ENCODE measurements around the gene CCT2.
"Not testable (repeated sequence)": the region's sequence is repeated elsewhere in the genome, so short reads cannot be mapped to it uniquely, and the experiment has no call there.

The CCT2 gene

GRCh38 chr12:69589082-69589481 is 3.8 kb downstream of the CCT2 start:
- no peak for DNase-seq

GRCh38 chr12:69595689-69596088 is 10.4 kb downstream of the CCT2 start:
- DNase-seq = no peak

DNA sequence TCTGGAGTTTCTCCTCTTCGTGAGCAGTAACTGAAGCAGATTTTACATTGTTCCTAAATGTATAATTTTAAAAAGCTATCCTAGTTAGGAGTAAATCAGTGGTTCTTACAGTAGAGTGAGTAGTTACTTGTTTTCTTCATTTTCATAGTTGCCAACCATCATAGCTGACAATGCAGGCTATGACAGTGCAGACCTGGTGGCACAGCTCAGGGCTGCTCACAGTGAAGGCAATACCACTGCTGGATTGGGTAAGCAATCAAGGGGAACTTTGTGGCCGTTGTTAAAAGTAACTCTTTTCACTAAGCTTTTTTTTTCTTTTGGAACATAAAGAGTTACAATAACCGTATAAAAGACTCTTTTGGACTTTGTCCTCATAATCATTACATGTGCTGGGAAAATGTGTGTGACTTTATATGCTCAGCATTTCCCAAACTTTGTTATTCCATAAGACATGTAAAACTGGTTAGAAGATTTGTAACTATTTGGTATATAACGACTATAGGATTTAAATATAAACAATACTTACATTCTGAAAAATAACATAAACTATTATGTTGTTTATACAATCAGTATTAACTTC is 13.0 kb downstream of the CCT2 start:
- DNase-seq = no peak

DNA sequence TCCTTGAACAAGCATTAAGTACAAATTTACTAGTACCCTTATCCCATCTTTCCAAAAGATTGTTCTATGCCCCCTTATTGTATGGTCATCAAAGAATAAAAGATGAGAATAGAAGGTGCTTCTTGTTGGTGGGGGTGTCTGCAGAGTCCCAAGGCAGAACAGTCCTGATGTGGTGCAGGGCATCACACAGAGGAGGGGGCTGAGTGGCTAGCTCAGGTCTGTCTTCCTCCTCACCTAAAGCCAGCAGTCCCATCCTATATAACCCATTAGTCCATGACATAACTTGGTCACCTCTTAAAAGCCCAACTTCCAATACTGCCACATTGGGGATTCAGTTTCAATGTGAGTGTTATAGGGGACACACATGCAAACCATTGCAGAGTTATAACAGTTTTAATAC is 15.5 kb downstream of the CCT2 start:
- no peak for DNase-seq

DNA sequence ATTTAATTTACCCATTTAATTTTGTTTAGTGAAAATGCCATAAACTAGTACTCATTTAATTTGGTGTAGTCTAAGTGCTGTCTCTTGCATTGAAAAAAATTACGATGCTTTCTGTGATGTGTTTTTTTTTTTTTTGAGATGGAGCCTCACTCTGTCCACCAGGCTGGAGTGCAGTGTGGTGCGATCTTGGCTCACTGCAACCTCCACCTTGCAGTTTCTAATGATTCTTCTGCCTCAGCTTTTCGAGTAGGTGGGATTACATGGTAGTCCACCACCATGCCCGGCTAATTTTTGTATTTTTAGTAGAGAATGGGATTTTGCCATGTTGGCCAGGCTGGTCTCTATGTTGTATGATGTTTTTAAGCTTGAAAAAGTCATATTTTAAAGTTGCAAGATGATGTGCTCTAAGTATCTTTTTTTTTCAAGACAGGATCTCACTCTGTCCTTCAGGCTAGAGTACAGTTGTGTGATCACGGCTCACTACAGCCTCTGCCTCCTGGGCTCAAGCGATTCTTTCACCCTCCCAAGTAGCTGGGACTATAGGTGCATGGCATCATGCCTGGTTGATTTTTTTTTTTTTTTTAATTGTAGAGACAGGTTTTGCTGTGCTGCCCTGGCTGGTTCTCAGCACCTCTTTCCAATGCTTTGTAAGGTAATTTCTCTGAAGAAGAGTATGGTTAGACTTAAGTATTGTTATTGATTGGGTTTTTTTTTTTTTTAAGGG is 16.9 kb downstream of the CCT2 start:
- DNase-seq = no peak

- DNase-seq = no peak
Measured at GRCh38 chr12:69602954-69603353, 17.7 kb downstream of the CCT2 start.

DNA sequence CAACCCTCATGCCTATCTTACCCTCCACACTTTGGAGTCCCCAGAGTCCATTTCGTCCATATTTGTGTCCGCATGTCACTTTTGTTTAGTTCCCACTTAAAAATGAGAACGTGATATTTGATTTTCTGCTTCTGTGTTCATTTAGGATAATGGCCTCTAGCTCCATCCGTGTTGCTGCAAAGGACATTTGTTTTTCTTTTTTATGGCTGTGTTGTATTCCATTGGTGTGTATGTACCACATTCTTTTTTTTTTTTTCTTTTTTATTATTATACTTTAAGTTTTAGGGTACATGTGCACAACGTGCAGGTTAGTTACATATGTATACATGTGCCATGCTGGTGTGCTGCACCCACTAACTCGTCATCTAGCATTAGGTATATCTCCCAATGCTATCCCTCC is 18.3 kb downstream of the CCT2 start:
- not testable (repeated sequence) for DNase-seq

DNA sequence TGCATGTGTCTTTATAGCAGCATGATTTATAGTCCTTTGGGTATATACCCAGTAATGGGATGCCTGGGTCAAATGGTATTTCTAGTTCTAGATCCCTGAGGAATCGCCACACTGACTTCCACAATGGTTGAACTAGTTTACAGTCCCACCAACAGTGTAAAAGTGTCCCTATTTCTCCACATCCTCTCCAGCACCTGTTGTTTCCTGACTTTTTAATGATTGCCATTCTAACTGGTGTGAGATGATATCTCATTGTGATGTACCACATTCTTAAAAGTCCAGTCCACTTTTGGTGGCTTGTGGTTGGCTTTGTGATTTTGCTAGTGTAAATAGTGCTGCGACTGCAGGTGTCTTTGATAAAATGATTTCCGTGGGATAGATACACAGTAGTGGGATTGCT is 19.0 kb downstream of the CCT2 start:
- not testable (repeated sequence) for DNase-seq

DNA sequence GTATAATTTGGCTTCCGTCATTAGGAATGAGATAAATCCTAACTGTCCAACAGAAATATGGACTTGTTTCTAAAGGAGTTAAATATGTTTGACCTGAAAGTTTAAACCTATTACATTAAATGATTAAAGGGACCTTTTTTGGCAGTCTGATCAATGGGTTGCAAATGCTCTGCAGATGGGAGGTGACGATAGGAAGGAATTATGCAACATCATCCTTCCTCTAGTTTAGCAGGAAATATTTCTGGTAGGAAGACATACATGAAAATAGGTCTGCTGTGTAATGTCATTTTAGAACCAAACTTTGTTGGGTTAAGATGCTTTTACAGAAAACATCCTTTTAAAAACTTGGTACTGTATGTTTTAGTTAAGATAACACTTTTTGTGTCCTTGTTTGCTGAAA is 22.9 kb downstream of the CCT2 start:
- DNase-seq = no peak

DNA sequence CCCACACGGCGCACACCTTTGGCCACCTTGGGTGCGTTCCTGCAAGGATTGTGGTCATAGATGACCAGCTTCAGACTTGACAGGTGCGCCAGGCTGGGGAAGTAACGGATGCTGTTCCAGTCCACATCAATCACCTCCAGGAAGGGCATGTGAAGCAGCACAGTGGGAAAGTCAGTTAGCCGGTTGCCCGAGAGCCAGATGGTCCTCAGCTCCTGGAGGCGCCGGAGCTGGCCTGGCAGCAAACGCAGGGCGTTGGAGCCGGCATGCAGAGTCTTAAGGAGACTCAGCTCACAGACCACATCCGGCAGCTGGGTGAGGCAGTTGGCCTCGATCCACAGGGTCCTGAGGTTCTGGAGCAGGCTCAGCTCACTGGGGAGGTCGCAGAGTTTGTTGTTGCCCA is 24.9 kb downstream of the CCT2 start:
- DNase-seq = no peak

DNA sequence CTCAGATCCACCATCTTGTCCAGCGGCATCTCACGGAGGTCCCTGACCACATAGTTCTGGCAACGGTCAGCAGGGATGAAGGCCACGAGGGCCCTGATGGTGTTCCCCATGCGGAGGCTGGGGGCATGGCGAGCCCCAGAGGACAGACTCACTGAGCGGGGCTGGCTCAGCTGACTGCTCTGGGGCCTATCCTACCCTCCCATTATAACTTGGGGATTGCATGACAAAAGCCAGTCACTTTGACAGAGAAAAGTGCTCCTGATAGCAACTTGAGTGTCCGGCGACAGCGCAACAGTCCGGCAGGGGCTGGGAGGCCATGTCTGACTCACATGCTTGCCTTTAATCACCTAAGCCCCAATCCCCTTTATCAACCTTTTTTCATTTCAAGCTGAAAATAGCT is 25.5 kb downstream of the CCT2 start, which contains the start of gene LRRC10:
TSS of gene LRRC10 (minus strand) at position 179 of the 400 bp plus-strand sequence. CDS start at position 110, 69 bp downstream.
- no peak for DNase-seq

DNA sequence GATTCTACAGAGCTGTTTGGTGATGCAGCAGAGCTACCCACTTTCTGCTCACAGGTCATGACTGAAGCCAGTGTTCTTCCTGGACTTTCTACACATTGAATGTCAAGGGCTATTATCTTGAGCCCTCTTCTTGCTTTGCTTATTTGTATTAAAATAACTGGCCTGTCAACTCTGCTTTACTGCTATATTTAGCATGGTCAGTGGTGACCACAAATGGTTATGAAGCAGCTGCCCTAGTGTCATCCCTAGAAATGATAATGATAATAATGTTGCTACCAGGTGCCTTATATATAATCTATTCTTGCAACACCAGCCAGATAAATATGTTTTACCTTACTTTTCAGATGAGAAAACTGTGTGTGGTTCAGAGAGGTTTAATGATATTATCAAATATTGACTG is 28.1 kb downstream of the CCT2 start:
- DNase-seq = no peak

DNA sequence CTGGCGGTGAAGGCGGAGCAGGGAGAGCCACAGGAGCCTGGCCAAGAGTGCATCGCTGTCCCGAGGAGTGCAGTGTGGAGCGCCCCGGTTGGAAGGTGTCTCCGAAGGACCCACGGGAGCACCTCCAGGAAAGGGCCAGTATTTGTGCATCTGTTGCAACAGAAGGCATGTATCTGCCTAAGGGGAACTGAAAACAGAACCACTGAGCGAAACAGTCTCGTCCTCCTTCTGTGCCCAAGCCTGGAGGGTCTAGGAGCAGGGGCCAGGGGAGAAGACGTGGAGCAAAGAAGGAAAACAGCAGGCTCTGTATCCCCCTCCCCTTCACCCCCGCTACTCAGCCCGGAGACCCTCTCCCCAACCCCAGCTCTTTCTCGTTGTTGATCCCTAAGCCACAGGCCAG is 30.8 kb downstream of the CCT2 start:
- no peak for DNase-seq

GRCh38 chr12:69619050-69619449 is 33.8 kb downstream of the CCT2 start:
- no peak for DNase-seq

DNA sequence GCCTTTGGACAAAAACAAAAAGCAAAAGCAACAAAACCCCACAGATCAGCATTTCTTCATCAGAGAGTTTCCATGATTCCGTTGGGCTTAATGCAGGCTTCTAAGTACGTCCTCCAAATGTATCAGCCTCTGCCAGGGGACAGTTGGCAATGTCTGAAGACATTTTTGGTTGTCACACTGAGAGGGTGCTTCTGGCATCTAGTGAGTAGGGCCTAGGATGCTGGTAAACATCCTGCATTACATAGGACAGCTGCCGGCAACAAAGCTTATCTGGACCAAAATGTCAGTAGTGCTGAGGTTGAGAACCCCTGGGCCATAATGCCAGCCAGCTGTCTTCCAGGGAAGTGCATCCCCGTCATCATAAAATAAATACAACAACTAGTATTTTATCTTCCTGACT is 34.8 kb downstream of the CCT2 start:
- DNase-seq = no peak

DNA sequence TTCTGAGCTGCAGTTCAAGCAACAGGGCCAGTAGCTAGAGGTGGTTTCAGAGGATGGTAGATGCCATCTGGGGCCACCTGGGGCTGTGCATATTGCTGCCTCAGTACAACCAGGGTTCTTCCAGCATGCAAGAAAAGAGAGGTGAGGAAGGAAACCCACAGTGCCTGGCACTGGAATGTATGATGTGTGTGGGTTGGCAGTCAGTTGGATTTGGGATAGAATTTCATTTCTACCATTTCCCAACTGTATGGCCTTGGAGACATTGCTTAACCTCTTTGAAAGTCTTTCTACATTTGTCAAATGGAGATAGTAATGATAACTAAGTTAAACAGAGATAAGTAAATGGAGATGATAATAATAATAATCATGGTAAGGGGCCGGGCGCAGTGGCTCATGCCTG is 35.7 kb downstream of the CCT2 start:
- no peak for DNase-seq

- DNase-seq = no peak
Measured at GRCh38 chr12:69621551-69621950, 36.3 kb downstream of the CCT2 start.

DNA sequence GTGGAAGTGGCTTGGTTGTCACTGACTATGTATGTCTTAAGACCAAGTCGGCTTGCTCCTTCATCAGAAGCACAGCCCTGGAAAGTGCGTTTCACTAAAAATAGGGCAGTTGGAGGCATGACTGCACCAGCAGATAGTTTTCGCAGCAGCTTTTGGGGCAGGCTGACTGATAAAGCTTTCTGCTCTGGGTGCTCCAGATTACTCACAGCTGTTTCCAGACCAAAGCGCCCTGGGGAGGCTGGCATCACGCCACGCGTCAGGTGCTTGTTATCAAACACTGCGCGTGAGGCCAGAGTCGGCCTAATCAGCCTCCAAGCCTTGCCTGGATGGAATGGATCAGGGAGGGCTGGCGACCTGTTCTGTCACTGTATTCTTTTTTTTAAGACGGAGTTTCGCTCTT is 38.7 kb downstream of the CCT2 start:
- DNase-seq = no peak

- DNase-seq = no peak
Measured at GRCh38 chr12:69627501-69627900, 42.2 kb downstream of the CCT2 start.

- no peak for DNase-seq
Measured at GRCh38 chr12:69630191-69630590, 44.9 kb downstream of the CCT2 start.

DNA sequence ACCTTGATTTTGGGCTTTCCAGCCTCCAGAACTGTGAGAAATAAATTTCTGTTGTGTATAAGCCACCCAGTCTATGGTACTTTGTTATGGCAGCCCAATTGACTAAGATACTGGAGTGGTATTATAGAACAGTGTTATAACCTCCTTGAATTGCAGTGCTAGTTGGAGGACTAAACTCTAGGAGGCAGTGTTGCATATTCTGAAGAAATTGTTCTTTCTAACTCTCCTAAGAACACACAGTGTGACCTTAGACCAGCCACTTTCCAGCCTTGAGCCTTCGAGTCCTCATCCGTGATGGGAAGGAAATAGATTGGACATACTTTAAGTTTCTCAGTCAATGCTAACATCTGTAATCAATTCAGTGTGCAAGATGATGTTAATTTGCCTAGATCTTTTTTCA is 47.8 kb downstream of the CCT2 start:
- DNase-seq = no peak

- DNase-seq = peak; percentile 39 to 57
Measured at GRCh38 chr12:69639400-69640016, 54.2 kb downstream of the CCT2 start.

GRCh38 chr12:69641546-69641945 is 56.3 kb downstream of the CCT2 start:
- no peak for DNase-seq

GRCh38 chr12:69642531-69642930 is 57.3 kb downstream of the CCT2 start:
- DNase-seq = no peak

- no peak for DNase-seq
Measured at GRCh38 chr12:69644511-69644910, 59.3 kb downstream of the CCT2 start.
